Endothelial cell of umbilical vein (primary cell): ENCODE results near the gene DUOXA1. TPM values are rescaled to one million over a fixed set of nuclear protein-coding genes. Genes with fewer than 3 reads are reported as not detected.

Source experiments
- BruUV-seq: library from RNA; stranded (reverse); fragments of 400-500 nt; replicated peaks from 2 replicates; lab custom pipeline; 2021; lab: Mats Ljungman, UMichigan
- CTCF ChIA-PET: fragments of 300-600, 350-600 bp; sonication (Branson Sonifier 250); formaldehyde crosslinking; loops from one replicate; lab custom pipeline; 2021; ENCODE audit warnings: antibody characterized with exemption, inconsistent platforms; lab: Charles Lee
- POLR2A ChIA-PET: fragments of 300-600, 350-600 bp; sonication (Branson Sonifier 250); formaldehyde crosslinking; loops from one replicate; lab custom pipeline; 2021; ENCODE audit warnings: antibody characterized with exemption, inconsistent platforms; lab: Charles Lee
- DNase-seq: peaks from one replicate; pipeline ENCODE4 v3.0.0-alpha.2; 2011; ENCODE audit warnings: low read depth, low spot score
- FAIRE-seq: peaks from 2 replicates; lab custom pipeline; 2011; peaks lifted over from hg19 to GRCh38; lab: Jason Lieb, UNC
- H2AFZ ChIP-seq: 2 replicates; pipeline ENCODE4 v1.6.0; 2012; ENCODE audit warnings: low read depth, low read length, control low read depth, inconsistent platforms
- H3K27ac ChIP-seq: 2 replicates; pipeline ENCODE4 v1.5.1; 2011; ENCODE audit warnings: low read depth, mild to moderate bottlenecking, control low read depth, low read length, moderate library complexity; ENCODE audit not compliant: insufficient read depth
- H3K27me3 ChIP-seq, 2 experiments: 2 replicates each; pipeline versions ENCODE4 v1.6.0 to v1.6.1; 2011; ENCODE audit warnings: low read length in 2 of 2, mixed read lengths in 1 of 2; ENCODE audit not compliant: control insufficient read depth in 2 of 2, insufficient read depth in 2 of 2
- H3K36me3 ChIP-seq, 2 experiments: 2 replicates in 1 of 2; 3 replicates in 1 of 2; pipeline ENCODE4 v1.5.1; 2011; ENCODE audit warnings: low read length in 2 of 2, mild to moderate bottlenecking in 1 of 2, moderate library complexity in 1 of 2; ENCODE audit not compliant: control insufficient read depth in 2 of 2, insufficient read depth in 2 of 2; ENCODE audit errors: extremely low read depth in 1 of 2
- H3K4me1 ChIP-seq: 3 replicates; pipeline ENCODE4 v1.5.1; 2011; ENCODE audit warnings: mild to moderate bottlenecking, low read length; ENCODE audit not compliant: control insufficient read depth, insufficient read depth; ENCODE audit errors: extremely low read depth
- H3K4me2 ChIP-seq: 2 replicates; pipeline ENCODE4 v1.6.1; 2011; ENCODE audit warnings: low read length, control low read depth, mixed read lengths; ENCODE audit not compliant: insufficient read depth
- H3K4me3 ChIP-seq, 3 experiments: fragments of 200-600 bp in 1 of 3; sonication (generic), shearing (Covaris generic) in 1 of 3; replicated peaks in 1 of 3; 2 replicates each; pipeline ENCODE4 v1.5.1; 2011 to 2016; ENCODE audit warnings: control low read depth in 3 of 3, low read length in 3 of 3, mild to moderate bottlenecking in 2 of 3, inconsistent platforms in 1 of 3, low read depth in 1 of 3, moderate library complexity in 1 of 3; ENCODE audit not compliant: insufficient read depth in 1 of 3
- H3K79me2 ChIP-seq: 2 replicates; pipeline ENCODE4 v1.6.0; 2012; ENCODE audit warnings: low read length, inconsistent platforms; ENCODE audit not compliant: control insufficient read depth, insufficient read depth
- H3K9ac ChIP-seq: replicated peaks from 2 replicates; pipeline ENCODE3; 2011; ENCODE audit warnings: low read length, control low read depth; ENCODE audit not compliant: insufficient read depth; ENCODE audit errors: extremely low read depth
- H3K9me1 ChIP-seq: replicated peaks from 3 replicates; pipeline ENCODE4 v1.6.0; 2011; ENCODE audit warnings: mild to moderate bottlenecking, low read length; ENCODE audit not compliant: control insufficient read depth, insufficient read depth; ENCODE audit errors: extremely low read depth
- H3K9me3 ChIP-seq: replicated peaks from 2 replicates; pipeline ENCODE4 v1.5.1; 2012; ENCODE audit warnings: low read length, inconsistent platforms; ENCODE audit not compliant: control insufficient read depth, insufficient read depth
- H4K20me1 ChIP-seq: replicated peaks from 2 replicates; pipeline ENCODE3; 2011; ENCODE audit warnings: mild to moderate bottlenecking, low read length; ENCODE audit not compliant: control insufficient read depth, insufficient read depth; ENCODE audit errors: extremely low read depth
- EZH2 ChIP-seq: IDR thresholded peaks from 2 replicates; pipeline ENCODE4 v1.6.1; 2012; ENCODE audit warnings: borderline replicate concordance, low read depth, mild to moderate bottlenecking, moderate library complexity, low read length, inconsistent platforms; ENCODE audit not compliant: severe bottlenecking
- FOS ChIP-seq: IDR thresholded peaks from 2 replicates; pipeline ENCODE4 v1.6.1; 2011; ENCODE audit warnings: mild to moderate bottlenecking, low read length, moderate library complexity, borderline replicate concordance; ENCODE audit not compliant: insufficient read depth
- GATA2 ChIP-seq: IDR thresholded peaks from 2 replicates; pipeline ENCODE4 v1.7.0; 2011; ENCODE audit warnings: low read depth, mild to moderate bottlenecking, moderate library complexity, mixed read lengths, low read length; ENCODE audit not compliant: insufficient read length, insufficient read depth
- JUN ChIP-seq: IDR thresholded peaks from 2 replicates; pipeline ENCODE4 v1.6.1; 2011; ENCODE audit warnings: borderline replicate concordance, low read depth; ENCODE audit not compliant: insufficient read length, insufficient read depth
- MYC ChIP-seq: IDR thresholded peaks from one replicate; pipeline ENCODE4 v1.6.1; 2011; ENCODE audit warnings: mild to moderate bottlenecking, low read depth, low read length
- POLR2A ChIP-seq: IDR thresholded peaks from 2 replicates; pipeline ENCODE4 v1.6.1; 2012; ENCODE audit warnings: low read depth, mild to moderate bottlenecking, control low read depth, low read length
- POLR2AphosphoS5 ChIP-seq: IDR thresholded peaks from 2 replicates; pipeline ENCODE4 v1.6.1; 2012; ENCODE audit warnings: low read depth, mild to moderate bottlenecking, control low read depth, low read length, moderate library complexity; ENCODE audit not compliant: insufficient read depth
- dilution Hi-C: fragments of 300-500 bp; cut with MboI; formaldehyde crosslinking; loops from one replicate; pipeline ENCODE4 v1.15.0; 2019; ENCODE audit warnings: low sequenced_read_pairs; ENCODE audit not compliant: extremely low pct_ligation_motif_present
- intact Hi-C: fragments of 100-400 bp; cut with micrococcal nuclease; formaldehyde crosslinking; loops from one replicate; pipeline ENCODE4 v1.10.0; 2022
- polyA plus RNA-seq, 4 experiments: library from polyadenylated mRNA; depleted of rRNA in 3 of 4; stranded (reverse) in 3 of 4; unstranded in 1 of 4; fragments of >200 nt; gene quantifications; 2 replicates each; pipeline versions ENCODE4 v1.2.1 to v1.2.3, GENCODE V29; 2011 to 2012; ENCODE audit warnings: missing spikeins in 1 of 4
- total RNA-seq: library from RNA; stranded (reverse); gene quantifications from 2 replicates; pipeline ENCODE4 v1.2.3, GENCODE V29; 2021
- TF ChIP-seq, protein P1 (sequence below): IDR thresholded peaks from 2 replicates; pipeline ENCODE4 v1.6.1; 2011; ENCODE audit not compliant: insufficient read depth, insufficient read length
- TF ChIP-seq, protein P2 (sequence below), 2 donors: IDR thresholded peaks; 1 replicate in 1 of 2; 2 replicates in 1 of 2; pipeline ENCODE4 v1.5.1; 2011; ENCODE audit warnings: low read length in 2 of 2, mild to moderate bottlenecking in 2 of 2, moderate library complexity in 2 of 2, control low read depth in 1 of 2, inconsistent platforms in 1 of 2, low read depth in 1 of 2; ENCODE audit not compliant: insufficient read depth in 1 of 2; ENCODE audit errors: extremely low read depth in 1 of 2

DUOXA1 gene
- total and polyA plus RNA-seq, 2 donors (not counting 3 experiments of a cell fraction or from before 2014, with no cell fraction given), result 0.07 TPM; not detected in 1

DNA sequence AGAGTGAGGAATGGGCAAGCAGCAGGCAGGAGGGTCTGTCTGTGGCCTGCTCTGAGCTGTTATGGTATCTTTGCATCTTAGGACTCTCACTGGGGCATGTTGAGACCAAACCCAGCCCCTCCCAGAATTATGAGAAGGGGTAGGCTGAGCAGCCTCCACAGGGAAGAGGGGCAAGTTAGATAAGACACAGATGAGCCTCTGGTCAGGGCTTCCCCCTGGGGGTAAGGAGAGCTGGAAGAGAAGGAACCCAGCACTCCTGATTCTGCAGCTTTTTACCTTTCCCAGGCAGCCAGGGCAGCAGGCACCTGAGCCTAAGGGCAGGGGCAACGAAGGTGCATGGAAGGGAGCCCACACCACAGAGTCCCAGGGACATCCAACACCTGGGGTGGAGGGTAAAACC lies 19.4 kb upstream of the DUOXA1 start:
- TF ChIP-seq, protein P1, sequence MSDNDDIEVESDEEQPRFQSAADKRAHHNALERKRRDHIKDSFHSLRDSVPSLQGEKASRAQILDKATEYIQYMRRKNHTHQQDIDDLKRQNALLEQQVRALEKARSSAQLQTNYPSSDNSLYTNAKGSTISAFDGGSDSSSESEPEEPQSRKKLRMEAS, result no peak
- TF ChIP-seq MYC (no peak), GATA2 (no peak), EZH2 (no peak), POLR2A (no peak), JUN (no peak), FOS (no peak), POLR2AphosphoS5 (no peak)
- TF ChIP-seq, protein P2, sequence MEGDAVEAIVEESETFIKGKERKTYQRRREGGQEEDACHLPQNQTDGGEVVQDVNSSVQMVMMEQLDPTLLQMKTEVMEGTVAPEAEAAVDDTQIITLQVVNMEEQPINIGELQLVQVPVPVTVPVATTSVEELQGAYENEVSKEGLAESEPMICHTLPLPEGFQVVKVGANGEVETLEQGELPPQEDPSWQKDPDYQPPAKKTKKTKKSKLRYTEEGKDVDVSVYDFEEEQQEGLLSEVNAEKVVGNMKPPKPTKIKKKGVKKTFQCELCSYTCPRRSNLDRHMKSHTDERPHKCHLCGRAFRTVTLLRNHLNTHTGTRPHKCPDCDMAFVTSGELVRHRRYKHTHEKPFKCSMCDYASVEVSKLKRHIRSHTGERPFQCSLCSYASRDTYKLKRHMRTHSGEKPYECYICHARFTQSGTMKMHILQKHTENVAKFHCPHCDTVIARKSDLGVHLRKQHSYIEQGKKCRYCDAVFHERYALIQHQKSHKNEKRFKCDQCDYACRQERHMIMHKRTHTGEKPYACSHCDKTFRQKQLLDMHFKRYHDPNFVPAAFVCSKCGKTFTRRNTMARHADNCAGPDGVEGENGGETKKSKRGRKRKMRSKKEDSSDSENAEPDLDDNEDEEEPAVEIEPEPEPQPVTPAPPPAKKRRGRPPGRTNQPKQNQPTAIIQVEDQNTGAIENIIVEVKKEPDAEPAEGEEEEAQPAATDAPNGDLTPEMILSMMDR (IDR thresholded peaks at IDR 0.05; ENCODE audit: extremely low read depth in 1 of 2, insufficient read depth in 1 of 2, low read depth in 1 of 2, low read length in 2 of 2), result no peak
- FAIRE-seq, result no peak

More for the DNA sequence above, 19.4 kb upstream of the DUOXA1 start:
- H3K4me2 ChIP-seq, result no peak overlapping the region
- BruUV-seq, result no TSS peak
- DNase-seq, result no peak
- no peak overlapping the region for H2AFZ ChIP-seq
- H3K27ac ChIP-seq, result no peak overlapping the region
- H3K4me1 ChIP-seq, result no peaks in the 10 kb centered on the region
- H3K79me2 ChIP-seq, result no peaks in the 10 kb centered on the region
- no peaks in the 10 kb centered on the region for H3K36me3 ChIP-seq
- POLR2A ChIA-PET, result no interaction called here
- intact Hi-C loops (no loop called here), dilution Hi-C loops (no loop called here)
- no peaks in the 10 kb centered on the region for H3K9me1 ChIP-seq
- CTCF ChIA-PET, result interaction anchor here (1.0 to 1.8 kb wide), 3 partner anchors 14 to 255 kb away, joined by 3 to 8 read pairs (median 6); no protein-coding TSS in a partner anchor
- no peak overlapping the region for H3K4me3 ChIP-seq
- no peaks in the 10 kb centered on the region for H3K9me3 ChIP-seq
- H3K9ac ChIP-seq, result no peak overlapping the region
- H3K27me3 ChIP-seq, result no peaks in the 10 kb centered on the region
- no peaks in the 10 kb centered on the region for H4K20me1 ChIP-seq
